BE2C (cell line): ENCODE data around the gene ABCB9. TPM values are rescaled to one million over a fixed set of nuclear protein-coding genes. Genes with fewer than 3 reads are reported as not detected.
"Not testable (repeated sequence)": the region's sequence is repeated elsewhere in the genome, so short reads cannot be mapped to it uniquely, and the experiment has no call there.

Experiments used
- DNase-seq: peaks from one replicate; pipeline ENCODE4 v3.0.0-alpha.2; 2020
- H3K27me3 ChIP-seq: fragments of 250-450 bp; sonication (Bioruptor Pico); 2 replicates; pipeline ENCODE4 v1.5.1; 2020; ENCODE audit warnings: mild to moderate bottlenecking
- H3K36me3 ChIP-seq: fragments of 250-450 bp; sonication (Bioruptor Pico); 2 replicates; pipeline ENCODE4 v1.5.1; 2020; ENCODE audit warnings: mild to moderate bottlenecking
- H3K4me1 ChIP-seq: fragments of 250-450 bp; sonication (Bioruptor Pico); 2 replicates; pipeline ENCODE4 v1.5.1; 2020
- H3K4me3 ChIP-seq: 2 replicates; pipeline ENCODE4 v1.5.1; 2011; ENCODE audit warnings: low read depth, low read length
- H3K9me3 ChIP-seq: fragments of 250-450 bp; sonication (Bioruptor Pico); 2 replicates; pipeline ENCODE4 v1.5.1; 2020
- CTCF ChIP-seq: IDR thresholded peaks from 2 replicates; pipeline ENCODE4 v1.5.1; 2012; ENCODE audit warnings: mild to moderate bottlenecking, low read depth, low read length
- polyA plus RNA-seq: library from polyadenylated mRNA; unstranded; fragments of >200 nt; gene quantifications from one replicate; pipeline ENCODE4 v1.2.1, GENCODE V29; 2012; ENCODE audit warnings: low read depth, missing spikeins; ENCODE audit not compliant: insufficient read length, insufficient read depth

The ABCB9 gene
- polyA plus RNA-seq: 23.6 TPM

DNA sequence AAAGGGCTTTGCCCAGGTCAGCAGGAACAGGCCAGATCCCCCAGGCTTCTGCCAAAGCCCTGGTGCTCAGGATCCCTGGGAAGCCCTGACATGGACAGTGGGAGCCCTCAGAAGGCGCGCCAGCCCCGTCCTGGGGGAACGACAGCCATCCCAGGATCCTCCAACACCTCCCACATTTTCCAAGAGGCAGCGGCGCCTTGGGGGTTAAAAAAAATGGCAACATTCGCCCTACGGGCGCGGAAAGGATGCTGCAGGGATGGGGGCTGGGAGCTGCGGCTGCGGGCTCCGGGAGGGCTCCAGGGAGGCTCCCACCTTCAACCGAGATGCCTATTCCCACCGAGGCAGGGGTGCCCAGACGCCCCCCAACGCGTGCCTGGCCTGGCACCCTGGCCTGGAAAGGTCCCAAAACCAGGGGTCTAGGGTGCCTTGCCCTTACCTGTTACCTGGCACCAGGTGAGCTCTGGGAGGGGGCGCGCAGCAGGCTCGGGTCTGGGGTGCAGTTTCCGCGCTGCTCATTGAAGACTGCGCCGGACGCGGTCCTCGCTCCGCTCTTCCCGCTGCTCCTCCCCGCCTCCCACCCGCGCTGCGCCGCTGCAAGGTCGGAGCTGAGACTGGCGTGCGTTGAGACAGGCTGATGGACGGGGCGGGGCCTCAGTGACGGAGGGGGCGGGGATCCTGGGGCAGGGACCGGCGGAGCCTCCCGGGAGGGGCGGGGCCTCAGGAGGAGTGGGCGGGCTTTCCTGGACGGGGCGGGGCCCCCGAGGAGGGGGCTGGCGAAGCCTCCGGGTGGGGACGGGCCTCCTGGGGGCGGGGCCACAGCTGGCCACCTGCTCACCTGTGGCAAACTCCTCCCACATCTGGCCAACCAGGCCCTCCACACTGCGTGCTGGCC lies at the start of gene ABCB9:
ABCB9 (minus strand) TSS at position 613 of the 892 bp plus-strand sequence. CDS start 6,228 bp downstream, outside the sequence.
- no peaks in the 10 kb centered on the region for H3K9me3 ChIP-seq
- peak within 1 kb of the TSS; percentile 91 for H3K4me3 ChIP-seq
- peak; percentile 99 for DNase-seq
- peaks cover 23% of the 10 kb centered on the region for H3K4me1 ChIP-seq
- no peak for TF ChIP-seq CTCF
- H3K36me3 ChIP-seq: no peaks in the 10 kb centered on the region
- H3K27me3 ChIP-seq: no peaks in the 10 kb centered on the region

- not testable (repeated sequence) for H3K36me3 ChIP-seq, H3K9me3 ChIP-seq, DNase-seq, H3K27me3 ChIP-seq, H3K4me3 ChIP-seq, H3K4me1 ChIP-seq
Measured at GRCh38 chr12:123014473-123014872, 48.2 kb upstream of the ABCB9 start.

DNA sequence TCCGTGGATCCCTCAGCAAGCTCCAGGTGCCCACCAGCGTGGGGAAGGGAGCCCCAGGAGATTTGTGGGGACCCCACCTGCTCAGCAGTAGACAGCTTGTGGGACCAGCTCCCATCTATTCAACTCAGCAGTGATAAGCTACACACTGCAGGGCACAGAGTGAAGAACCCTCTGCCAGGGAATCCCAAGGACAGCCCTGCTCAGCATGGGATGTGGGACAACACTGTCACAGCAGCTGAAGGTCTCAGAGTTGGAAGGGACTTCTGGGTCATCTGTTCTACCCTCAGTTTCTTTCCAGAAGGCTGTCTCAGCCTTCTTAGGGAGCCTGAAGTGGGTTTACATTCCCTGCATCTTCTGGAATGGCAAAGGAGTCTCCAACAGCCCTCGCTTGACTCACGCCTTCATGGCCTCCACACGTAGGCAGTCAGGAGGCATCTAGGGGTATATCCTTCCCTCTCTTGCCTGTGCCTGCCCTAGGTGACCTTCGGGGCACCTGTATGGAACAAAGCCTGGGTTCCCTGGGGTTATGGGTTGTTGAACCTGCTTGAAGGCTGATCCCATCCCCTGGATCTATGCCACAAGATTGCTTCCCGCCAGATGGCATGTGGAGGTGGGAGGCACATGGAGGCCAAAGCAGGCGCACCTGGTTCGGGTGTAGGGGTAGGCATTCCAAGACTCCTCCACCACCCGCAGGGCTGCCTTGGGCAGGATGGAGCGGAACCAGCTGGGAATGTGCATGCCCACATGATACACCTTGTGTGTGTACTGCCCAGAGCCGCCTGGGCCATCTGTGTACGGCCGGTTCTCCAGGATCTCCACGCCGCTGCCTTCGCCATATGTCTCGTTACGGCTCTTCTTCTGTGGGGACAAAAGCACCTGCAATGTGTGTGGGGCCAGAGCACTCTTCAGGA lies 47.2 kb upstream of the ABCB9 start:
- no peak for DNase-seq
- H3K4me1 ChIP-seq: peaks cover 9% of the 10 kb centered on the region
- H3K4me3 ChIP-seq: no peak overlapping the region
- no peaks in the 10 kb centered on the region for H3K36me3 ChIP-seq
- no peak for TF ChIP-seq CTCF
- H3K9me3 ChIP-seq: no peaks in the 10 kb centered on the region
- no peaks in the 10 kb centered on the region for H3K27me3 ChIP-seq

DNA sequence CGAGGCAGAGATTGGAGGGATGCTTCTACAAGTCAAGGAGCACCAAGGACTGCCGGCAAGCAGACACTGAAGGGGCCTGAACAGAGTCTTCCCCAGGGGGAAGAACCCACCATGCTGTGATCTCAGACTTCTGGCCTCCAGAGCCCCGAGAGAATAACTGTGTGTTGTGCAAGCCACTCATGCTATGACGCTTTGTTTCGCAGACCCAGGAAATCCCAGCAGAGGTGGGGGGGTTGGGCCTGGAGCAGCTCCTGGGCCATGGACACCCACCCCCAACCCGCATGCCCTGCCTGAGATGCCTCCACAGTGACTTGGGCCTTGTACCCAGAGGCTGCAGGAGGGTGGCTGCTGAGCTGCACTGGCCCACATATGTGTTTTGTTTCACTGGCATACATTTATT lies 45.4 kb upstream of the ABCB9 start:
- H3K27me3 ChIP-seq: no peaks in the 10 kb centered on the region
- no peaks in the 10 kb centered on the region for H3K36me3 ChIP-seq
- H3K4me1 ChIP-seq: peaks cover 9% of the 10 kb centered on the region
- DNase-seq: no peak
- H3K9me3 ChIP-seq: no peaks in the 10 kb centered on the region
- TF ChIP-seq CTCF: no peak
- H3K4me3 ChIP-seq: no peak overlapping the region

DNA sequence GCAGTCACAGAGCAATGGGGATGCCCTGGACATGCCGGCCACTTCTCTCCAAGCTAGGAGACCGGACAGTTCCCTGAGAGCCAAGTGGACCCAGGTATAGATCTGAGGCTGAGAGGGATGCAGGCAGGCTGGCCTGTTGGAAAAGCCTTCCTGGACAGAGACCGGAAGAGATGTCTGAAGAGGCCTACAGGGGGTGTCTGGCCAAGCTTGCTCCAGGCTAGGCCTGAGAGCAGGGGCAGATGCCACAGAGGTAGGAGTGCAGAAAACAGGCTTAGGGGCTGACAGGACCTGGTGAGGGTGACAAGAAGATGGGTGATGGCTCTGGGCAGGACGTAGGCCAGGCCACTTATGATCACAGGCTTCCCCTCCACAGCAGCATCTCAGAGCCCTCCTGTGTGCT lies 44.4 kb upstream of the ABCB9 start:
- no peaks in the 10 kb centered on the region for H3K27me3 ChIP-seq
- no peaks in the 10 kb centered on the region for H3K36me3 ChIP-seq
- H3K4me3 ChIP-seq: no peak overlapping the region
- H3K4me1 ChIP-seq: peaks cover 9% of the 10 kb centered on the region
- H3K9me3 ChIP-seq: no peaks in the 10 kb centered on the region
- TF ChIP-seq CTCF: peak; percentile 14; the same call in 1 of the 2 replicates
- DNase-seq: peak; percentile 12

GRCh38 chr12:123010110-123010509 lies 43.8 kb upstream of the ABCB9 start:
- Histone ChIP-seq H3K4me1 (peaks cover 9% of the 10 kb centered on the region), H3K27me3 (no peaks in the 10 kb centered on the region), H3K9me3 (no peaks in the 10 kb centered on the region), H3K36me3 (no peaks in the 10 kb centered on the region), H3K4me3 (no peak overlapping the region)
- no peak for DNase-seq
- no peak for TF ChIP-seq CTCF
